ENCODE results near the gene CCDC81. TPM values are rescaled to one million over a fixed set of nuclear protein-coding genes. Genes with fewer than 3 reads are reported as not detected.

CCDC81 gene
- polyA plus RNA-seq (2013, experiment 1 of 2): 0.73 TPM
- polyA plus RNA-seq (2013, experiment 2 of 2): 0.69 TPM

DNA sequence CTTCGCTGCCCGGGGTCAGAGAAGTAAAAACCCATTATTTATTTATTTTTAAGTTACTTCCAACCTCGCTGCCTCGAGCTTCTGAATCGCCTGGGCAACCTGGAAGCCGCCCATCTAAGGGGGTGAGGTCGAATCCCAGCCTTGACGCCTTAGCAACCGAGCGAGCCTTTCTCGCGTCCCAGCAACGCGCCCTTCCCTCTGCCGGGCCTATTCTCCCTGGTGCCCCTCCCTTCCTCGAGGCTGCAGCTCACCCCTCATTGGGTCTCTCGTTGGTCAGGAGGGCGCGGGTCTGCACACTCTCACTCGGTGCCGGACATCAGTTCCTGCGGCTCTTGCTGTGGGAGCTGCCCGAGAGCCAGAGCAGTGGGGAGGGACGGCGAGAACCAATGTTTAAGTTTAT, at the start of gene CCDC81:
Gene CCDC81, plus strand, starts transcription at position 302 of the 400 bp plus-strand sequence. CDS start 277 bp downstream, outside the sequence.
- Histone ChIP-seq H2BK5ac (ENCODE audit: low read length) (no peak within 1 kb of the TSS), H3K27me3 (ENCODE audit: control insufficient read depth in 3 of 3, insufficient read depth in 3 of 3, low read depth in 1 of 3, low read length in 3 of 3) (no peaks in the 10 kb centered on the region), H3K27ac (replicated peaks; ENCODE audit: low read length) (no peak within 1 kb of the TSS), H4K8ac (ENCODE audit: low read depth, low read length) (no peak within 1 kb of the TSS), H3K9me3 (replicated peaks in 1 of 2; ENCODE audit: control insufficient read depth in 2 of 2, insufficient read depth in 1 of 2, low read depth in 1 of 2, low read length in 2 of 2) (peaks cover 2 to 19% of the 10 kb centered on the region in 2 donors), H2AK5ac (ENCODE audit: low read depth, low read length) (peak within 1 kb of the TSS; percentile 58), H2BK15ac (ENCODE audit: low read length) (no peak within 1 kb of the TSS), H3K4me2 (ENCODE audit: insufficient read depth, low read length, poor library complexity, severe bottlenecking) (peak within 1 kb of the TSS; percentile 52), H3K79me1 (ENCODE audit: low read depth, low read length) (no peaks in the 10 kb centered on the region), H3K4me1 (ENCODE audit: control insufficient read depth in 2 of 2, insufficient read depth in 1 of 2, low read depth in 1 of 2, low read length in 2 of 2) (peaks cover 3 to 7% of the 10 kb centered on the region in 2 donors), H4K91ac (ENCODE audit: low read depth, low read length, poor library complexity) (no peak within 1 kb of the TSS), H3K36me3 (replicated peaks in 1 of 2; ENCODE audit: control insufficient read depth in 2 of 2, insufficient read depth in 2 of 2, low read length in 2 of 2) (no peaks in the 10 kb centered on the region), H2BK12ac (ENCODE audit: low read length) (no peak within 1 kb of the TSS), H2BK120ac (ENCODE audit: low read depth, low read length) (peak within 1 kb of the TSS; percentile 74), H3K23ac (ENCODE audit: low read depth, low read length, poor library complexity) (no peak within 1 kb of the TSS), H3K4me3 (ENCODE audit: low read length in 2 of 2) (peak within 1 kb of the TSS in 1 of 2 donors; percentile 25), H3K4ac (ENCODE audit: low read length) (no peak within 1 kb of the TSS), H3K18ac (ENCODE audit: low read length) (peak within 1 kb of the TSS; percentile 75), H3K9ac (ENCODE audit: low read depth, low read length, poor library complexity) (no peak within 1 kb of the TSS), H3K14ac (ENCODE audit: low read length) (no peak within 1 kb of the TSS), H2AFZ (ENCODE audit: low read length) (peak within 1 kb of the TSS; percentile 66)
- DNase-seq (ENCODE audit: low spot score): peak; percentile 58
- WGBS, 2 donors (ENCODE audit: extremely low coverage in 2 of 2, insufficient read length in 2 of 2, insufficient replicate concordance in 1 of 2): no CpG with 5 or more reads among the region's 25 CpGs

DNA sequence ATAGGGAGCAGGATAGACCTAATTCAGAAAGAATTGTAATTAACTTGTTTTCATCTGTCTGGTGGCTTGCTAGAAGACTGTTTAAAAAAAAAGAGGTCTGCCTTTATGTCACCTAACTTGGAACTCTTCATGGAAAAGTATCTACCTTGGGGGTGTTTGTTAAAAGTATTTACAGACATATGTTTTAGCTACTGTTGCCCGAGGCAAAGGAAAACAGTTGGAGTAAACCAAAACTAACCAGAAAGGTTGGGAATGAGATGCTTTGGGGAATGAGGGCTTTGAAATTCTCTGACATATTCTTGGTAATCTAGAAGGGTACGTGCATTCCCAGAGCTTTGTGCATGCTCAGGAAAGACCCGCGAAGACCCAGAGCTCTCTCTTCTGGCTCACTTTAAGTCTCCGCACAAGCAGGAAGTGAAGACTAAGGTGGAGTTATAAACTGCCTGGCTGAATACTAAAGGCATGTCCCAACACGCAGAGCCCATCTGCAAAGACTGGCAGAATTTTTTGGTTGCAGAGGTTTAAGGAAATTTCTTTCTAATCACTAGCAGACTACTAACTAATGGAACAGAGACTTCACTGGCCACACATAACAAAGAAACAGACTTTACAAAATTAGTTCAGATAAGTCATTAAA, 39.4 kb upstream of the CCDC81 start:
- no CpG with 5 or more reads among the region's 6 CpGs for WGBS, 2 donors (ENCODE audit: extremely low coverage in 2 of 2, insufficient read length in 2 of 2, insufficient replicate concordance in 1 of 2)
- Histone ChIP-seq H3K9ac (ENCODE audit: low read depth, low read length, poor library complexity) (no peak overlapping the region), H3K4me1 (ENCODE audit: control insufficient read depth in 2 of 2, insufficient read depth in 1 of 2, low read depth in 1 of 2, low read length in 2 of 2) (no peaks in the 10 kb centered on the region), H3K27ac (replicated peaks; ENCODE audit: low read length) (no peak overlapping the region), H3K4me2 (ENCODE audit: insufficient read depth, low read length, poor library complexity, severe bottlenecking) (no peak overlapping the region), H4K8ac (ENCODE audit: low read depth, low read length) (no peak overlapping the region), H2BK12ac (ENCODE audit: low read length) (no peak overlapping the region), H3K14ac (ENCODE audit: low read length) (no peak overlapping the region), H2AK5ac (ENCODE audit: low read depth, low read length) (no peak overlapping the region), H3K4me3 (ENCODE audit: low read length in 2 of 2) (no peak overlapping the region), H2BK15ac (ENCODE audit: low read length) (no peak overlapping the region), H4K91ac (ENCODE audit: low read depth, low read length, poor library complexity) (no peak overlapping the region), H3K9me3 (replicated peaks in 1 of 2; ENCODE audit: control insufficient read depth in 2 of 2, insufficient read depth in 1 of 2, low read depth in 1 of 2, low read length in 2 of 2) (peaks cover 1 to 35% of the 10 kb centered on the region in 2 donors), H3K36me3 (replicated peaks in 1 of 2; ENCODE audit: control insufficient read depth in 2 of 2, insufficient read depth in 2 of 2, low read length in 2 of 2) (peaks cover 6 to 78% of the 10 kb centered on the region in 2 donors), H2BK120ac (ENCODE audit: low read depth, low read length) (no peak overlapping the region), H2AFZ (ENCODE audit: low read length) (no peak overlapping the region), H3K4ac (ENCODE audit: low read length) (no peak overlapping the region), H3K79me1 (ENCODE audit: low read depth, low read length) (no peaks in the 10 kb centered on the region), H3K27me3 (ENCODE audit: control insufficient read depth in 3 of 3, insufficient read depth in 3 of 3, low read depth in 1 of 3, low read length in 3 of 3) (no peaks in the 10 kb centered on the region), H3K23ac (ENCODE audit: low read depth, low read length, poor library complexity) (no peak overlapping the region), H3K18ac (ENCODE audit: low read length) (no peak overlapping the region), H2BK5ac (ENCODE audit: low read length) (no peak overlapping the region)
- no peak for DNase-seq (ENCODE audit: low spot score)

- Histone ChIP-seq H3K4me2 (ENCODE audit: insufficient read depth, low read length, poor library complexity, severe bottlenecking) (no peak overlapping the region), H3K23ac (ENCODE audit: low read depth, low read length, poor library complexity) (no peak overlapping the region), H2BK120ac (ENCODE audit: low read depth, low read length) (no peak overlapping the region), H2BK12ac (ENCODE audit: low read length) (no peak overlapping the region), H3K4me3 (ENCODE audit: low read length in 2 of 2) (no peak overlapping the region), H3K36me3 (replicated peaks in 1 of 2; ENCODE audit: control insufficient read depth in 2 of 2, insufficient read depth in 2 of 2, low read length in 2 of 2) (peaks cover 4 to 68% of the 10 kb centered on the region in 2 donors), H3K18ac (ENCODE audit: low read length) (no peak overlapping the region), H3K14ac (ENCODE audit: low read length) (no peak overlapping the region), H3K9ac (ENCODE audit: low read depth, low read length, poor library complexity) (no peak overlapping the region), H3K27ac (replicated peaks; ENCODE audit: low read length) (no peak overlapping the region), H3K4me1 (ENCODE audit: control insufficient read depth in 2 of 2, insufficient read depth in 1 of 2, low read depth in 1 of 2, low read length in 2 of 2) (no peaks in the 10 kb centered on the region), H2BK15ac (ENCODE audit: low read length) (no peak overlapping the region), H3K4ac (ENCODE audit: low read length) (no peak overlapping the region), H2AFZ (ENCODE audit: low read length) (no peak overlapping the region), H4K91ac (ENCODE audit: low read depth, low read length, poor library complexity) (no peak overlapping the region), H3K9me3 (replicated peaks in 1 of 2; ENCODE audit: control insufficient read depth in 2 of 2, insufficient read depth in 1 of 2, low read depth in 1 of 2, low read length in 2 of 2) (peaks cover 1 to 35% of the 10 kb centered on the region in 2 donors), H4K8ac (ENCODE audit: low read depth, low read length) (no peak overlapping the region), H3K27me3 (ENCODE audit: control insufficient read depth in 3 of 3, insufficient read depth in 3 of 3, low read depth in 1 of 3, low read length in 3 of 3) (no peaks in the 10 kb centered on the region), H2BK5ac (ENCODE audit: low read length) (no peak overlapping the region), H2AK5ac (ENCODE audit: low read depth, low read length) (no peak overlapping the region), H3K79me1 (ENCODE audit: low read depth, low read length) (no peaks in the 10 kb centered on the region)
- DNase-seq (ENCODE audit: low spot score): no peak
- no CpG with 5 or more reads among the region's 2 CpGs for WGBS, 2 donors (ENCODE audit: extremely low coverage in 2 of 2, insufficient read length in 2 of 2, insufficient replicate concordance in 1 of 2)
Observed at GRCh38 chr11:86337227-86337626, 37.5 kb upstream of the CCDC81 start.

DNA sequence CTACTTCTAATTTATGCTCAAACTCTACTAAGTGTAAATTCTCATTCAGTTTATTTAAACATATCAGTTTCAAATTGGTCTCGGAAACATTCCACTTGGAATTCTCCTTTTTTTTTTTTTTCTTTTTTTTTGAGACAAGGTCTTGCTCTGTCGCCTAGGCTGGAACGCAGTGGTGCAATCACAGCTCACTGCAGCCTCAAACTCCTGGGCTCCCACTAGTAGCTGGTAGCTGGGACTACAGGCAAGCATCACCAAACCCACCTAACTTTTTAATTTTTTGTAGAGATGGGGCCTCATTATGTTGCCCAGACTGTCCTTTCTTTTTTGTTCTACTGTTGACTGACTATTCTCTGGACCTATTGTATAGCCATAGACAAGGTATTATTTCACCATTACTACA, 33.3 kb upstream of the CCDC81 start:
- WGBS, 2 donors (ENCODE audit: extremely low coverage in 2 of 2, insufficient read length in 2 of 2, insufficient replicate concordance in 1 of 2): no CpG with 5 or more reads among the region's 3 CpGs
- H3K79me1 ChIP-seq (ENCODE audit: low read depth, low read length): no peaks in the 10 kb centered on the region
- H2AK5ac ChIP-seq (ENCODE audit: low read depth, low read length): no peak overlapping the region
- no peak overlapping the region for H3K23ac ChIP-seq (ENCODE audit: low read depth, low read length, poor library complexity)
- no peak overlapping the region for H3K18ac ChIP-seq (ENCODE audit: low read length)
- no peak for DNase-seq (ENCODE audit: low spot score)
- H2BK5ac ChIP-seq (ENCODE audit: low read length): no peak overlapping the region
- no peak overlapping the region for H2BK15ac ChIP-seq (ENCODE audit: low read length)
- peaks cover 0 to 15% of the 10 kb centered on the region in 2 donors for H3K9me3 ChIP-seq (replicated peaks in 1 of 2; ENCODE audit: control insufficient read depth in 2 of 2, insufficient read depth in 1 of 2, low read depth in 1 of 2, low read length in 2 of 2)
- H3K4ac ChIP-seq (ENCODE audit: low read length): no peak overlapping the region
- H3K27me3 ChIP-seq (ENCODE audit: control insufficient read depth in 3 of 3, insufficient read depth in 3 of 3, low read depth in 1 of 3, low read length in 3 of 3): no peaks in the 10 kb centered on the region
- peaks cover 2 to 52% of the 10 kb centered on the region in 2 donors for H3K36me3 ChIP-seq (replicated peaks in 1 of 2; ENCODE audit: control insufficient read depth in 2 of 2, insufficient read depth in 2 of 2, low read length in 2 of 2)
- H2BK12ac ChIP-seq (ENCODE audit: low read length): no peak overlapping the region
- H4K8ac ChIP-seq (ENCODE audit: low read depth, low read length): no peak overlapping the region
- no peak overlapping the region for H3K4me3 ChIP-seq (ENCODE audit: low read length in 2 of 2)
- no peak overlapping the region for H3K14ac ChIP-seq (ENCODE audit: low read length)
- H3K27ac ChIP-seq (replicated peaks; ENCODE audit: low read length): no peak overlapping the region
- no peak overlapping the region for H2AFZ ChIP-seq (ENCODE audit: low read length)
- H4K91ac ChIP-seq (ENCODE audit: low read depth, low read length, poor library complexity): no peak overlapping the region
- peaks cover 0 to 2% of the 10 kb centered on the region in 2 donors for H3K4me1 ChIP-seq (ENCODE audit: control insufficient read depth in 2 of 2, insufficient read depth in 1 of 2, low read depth in 1 of 2, low read length in 2 of 2)
- H3K9ac ChIP-seq (ENCODE audit: low read depth, low read length, poor library complexity): no peak overlapping the region
- H3K4me2 ChIP-seq (ENCODE audit: insufficient read depth, low read length, poor library complexity, severe bottlenecking): no peak overlapping the region
- no peak overlapping the region for H2BK120ac ChIP-seq (ENCODE audit: low read depth, low read length)
